Measurements from ENCODE around the gene CHGA.

Gene CHGA

DNA sequence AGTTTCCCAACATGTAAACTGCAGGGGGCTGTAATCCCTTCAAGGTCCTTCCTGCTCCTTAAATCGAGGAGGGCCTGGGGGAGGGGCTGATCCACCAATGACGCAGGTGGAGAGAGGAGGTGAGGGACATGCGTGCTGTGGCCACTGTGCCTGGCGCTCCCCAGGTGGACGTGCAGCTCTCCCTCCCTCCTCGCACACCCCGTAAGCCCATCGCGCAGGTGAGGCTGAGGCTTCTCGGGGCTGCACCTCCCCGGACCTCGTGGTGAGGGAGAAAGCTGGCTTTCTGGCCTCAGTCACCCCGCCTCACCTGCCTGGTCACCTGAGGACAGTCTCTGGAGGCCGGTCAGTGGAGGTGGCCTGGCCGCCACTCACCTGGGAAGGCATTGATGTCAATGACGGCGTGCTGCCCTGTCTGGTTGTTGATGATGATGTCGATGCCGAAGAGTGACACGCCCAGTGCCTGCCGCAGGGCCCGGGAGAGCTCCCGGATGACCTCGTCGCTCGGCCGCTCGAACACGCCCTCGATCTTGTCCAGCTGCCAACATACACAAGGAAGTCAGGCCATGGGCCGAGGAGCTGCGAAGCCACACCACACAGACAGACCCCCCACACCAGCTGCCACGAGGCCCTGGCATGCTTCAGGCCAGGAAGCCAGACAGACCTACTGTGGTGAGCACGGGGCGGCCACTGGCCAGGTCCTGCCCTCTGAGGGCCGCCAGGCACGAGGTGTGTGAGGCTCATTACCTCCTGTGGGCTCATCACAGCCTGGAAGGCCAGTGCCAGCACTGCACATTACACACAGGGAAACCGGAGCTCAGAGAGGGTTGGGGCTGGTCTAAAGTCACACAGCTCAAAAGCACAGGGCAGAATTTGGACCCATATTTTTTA, 23.3 kb downstream of the CHGA start:
- peak; percentile 40 for DNase-seq

DNA sequence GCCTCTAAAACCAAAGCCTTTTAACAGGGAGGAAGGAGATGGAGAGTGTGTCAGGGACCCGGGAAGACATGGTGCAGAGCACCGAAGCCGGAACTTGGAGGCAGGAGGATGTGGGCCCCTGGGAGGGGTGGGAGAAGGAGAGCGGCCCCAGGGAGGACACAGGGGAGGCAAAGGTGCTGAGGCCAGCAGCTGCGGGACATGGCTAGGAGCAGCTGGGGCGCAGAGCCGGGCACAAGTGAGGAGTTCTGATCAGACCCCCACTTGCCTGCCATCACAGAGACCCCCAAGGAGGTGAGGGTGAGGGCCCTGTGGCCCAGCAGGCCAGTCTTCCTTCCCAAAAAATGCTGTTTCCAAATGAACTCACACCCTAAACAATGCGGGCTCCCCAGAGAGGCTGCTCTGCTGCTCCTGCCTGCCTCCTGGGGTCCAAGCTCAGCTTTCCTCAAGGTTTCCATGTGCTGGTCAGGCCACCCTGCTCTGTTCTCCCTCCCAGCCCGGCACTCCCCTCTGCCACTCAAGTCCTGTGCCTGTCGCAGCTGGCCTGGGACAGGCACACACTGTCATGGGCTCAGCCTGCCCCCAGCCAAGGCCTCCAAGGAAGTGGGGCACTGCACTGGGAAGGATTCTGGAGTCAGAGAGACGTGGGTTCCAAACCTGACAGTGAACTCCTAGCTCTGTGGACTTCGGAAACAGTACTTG, 24.0 kb downstream of the CHGA start:
- DNase-seq: no peak

DNA sequence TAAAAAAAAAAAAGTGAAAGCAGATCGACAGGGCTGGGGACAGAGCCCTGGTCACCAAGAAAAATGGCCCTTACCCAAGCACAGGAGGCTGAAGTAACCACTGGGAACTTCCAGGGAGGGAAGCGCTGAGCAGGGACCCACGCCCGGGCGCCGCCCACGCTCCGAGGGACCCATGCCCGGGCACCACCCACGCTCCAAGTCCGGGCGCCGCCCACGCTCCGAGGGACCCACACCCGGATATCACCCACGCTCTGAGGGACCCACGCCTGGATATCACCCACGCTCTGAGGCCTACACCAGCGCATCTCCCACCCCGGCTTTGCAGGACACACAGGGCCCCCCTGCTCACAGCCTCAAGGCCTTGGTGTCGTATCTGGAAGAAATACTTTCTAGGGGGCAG, 25.7 kb downstream of the CHGA start:
- DNase-seq: no peak

DNA sequence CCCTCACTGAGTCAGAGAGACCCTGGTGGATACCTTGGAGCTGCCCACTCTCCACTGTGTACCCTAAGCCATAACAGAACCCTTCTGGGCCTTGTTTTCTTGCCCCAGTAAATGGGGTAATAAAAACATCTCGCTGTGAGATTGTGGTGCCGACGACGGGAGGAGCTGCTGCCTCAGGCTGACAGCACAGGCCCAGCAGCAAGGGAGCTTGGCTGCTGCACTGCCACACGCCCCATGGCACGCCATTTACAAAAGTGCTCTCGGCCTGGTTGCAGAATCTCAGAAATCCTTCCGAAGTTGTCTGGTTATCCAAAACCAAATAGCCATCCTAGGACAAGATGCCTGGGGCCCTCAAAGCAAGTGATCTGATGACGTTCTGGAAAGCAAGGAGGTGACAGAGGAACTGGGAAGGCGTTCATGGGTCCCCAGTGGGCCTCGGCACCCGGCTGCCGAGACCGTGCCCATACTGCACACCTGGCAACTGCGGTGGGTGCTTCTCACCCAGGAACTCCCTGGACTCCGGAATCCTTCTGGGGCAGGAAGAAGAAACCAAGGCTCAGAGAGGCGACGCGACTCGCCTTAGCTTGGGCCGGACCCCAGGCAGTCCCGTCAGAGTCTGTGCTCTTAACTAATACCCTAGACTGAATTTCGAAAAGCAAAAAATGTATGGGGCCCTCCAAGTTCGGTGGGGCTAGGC, 26.7 kb downstream of the CHGA start:
- no peak for DNase-seq

DNA sequence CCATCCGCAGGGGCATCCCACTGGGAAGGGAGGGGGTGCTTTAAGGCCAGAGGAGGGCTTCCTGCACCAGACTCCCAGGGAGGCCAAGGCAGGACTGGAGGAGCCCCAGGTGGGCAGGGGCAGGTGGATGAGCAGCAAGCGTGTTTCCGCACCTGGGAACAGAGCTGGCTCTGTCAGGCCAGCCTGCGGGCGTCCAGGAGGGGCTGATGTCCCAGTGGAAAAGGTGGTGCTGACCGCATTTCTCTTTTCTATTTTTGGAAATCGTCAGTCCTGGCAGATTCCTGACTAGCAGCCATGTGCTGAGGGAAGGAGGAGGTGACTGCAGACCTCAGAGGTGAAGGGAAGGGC, 27.2 kb downstream of the CHGA start:
- no peak for DNase-seq

DNA sequence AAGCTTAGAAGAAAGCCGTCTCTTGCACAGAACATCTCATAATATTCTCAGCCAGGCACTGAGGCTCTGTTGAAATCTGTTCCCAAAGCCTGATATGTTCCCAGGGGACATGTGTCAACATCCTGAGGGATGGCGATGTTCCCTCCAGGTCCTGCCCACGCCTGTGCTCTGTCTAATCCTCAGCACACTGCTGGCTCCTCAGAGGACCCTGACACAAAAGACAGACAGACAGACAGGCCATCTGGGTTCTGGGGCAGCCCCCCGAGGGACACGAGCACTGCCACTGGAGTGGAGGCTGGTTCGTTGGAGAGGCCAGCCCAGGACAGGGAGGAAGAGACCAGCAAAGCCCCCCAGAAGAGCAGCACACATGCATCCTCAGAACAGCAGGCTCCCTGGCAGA, 27.8 kb downstream of the CHGA start:
- DNase-seq: no peak

DNA sequence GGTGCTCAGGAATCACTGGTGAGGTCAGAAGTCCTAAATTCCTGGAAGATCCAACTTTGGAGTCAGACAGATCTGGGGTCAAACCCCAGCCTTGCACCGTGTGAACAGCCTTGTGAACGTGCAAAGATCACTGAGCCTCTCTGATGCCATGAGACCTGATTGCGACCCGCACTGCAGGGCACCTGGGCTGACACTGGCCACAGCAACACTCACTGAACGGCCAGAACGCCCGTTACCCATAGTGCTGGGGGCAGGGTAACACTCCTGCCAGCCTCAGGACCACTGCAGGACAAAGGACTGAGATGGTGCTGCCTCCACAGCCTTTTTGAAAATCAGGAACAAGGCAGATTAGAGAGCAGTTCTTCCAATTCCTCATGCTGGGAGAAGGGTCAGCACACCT, 28.3 kb downstream of the CHGA start:
- no peak for DNase-seq

DNA sequence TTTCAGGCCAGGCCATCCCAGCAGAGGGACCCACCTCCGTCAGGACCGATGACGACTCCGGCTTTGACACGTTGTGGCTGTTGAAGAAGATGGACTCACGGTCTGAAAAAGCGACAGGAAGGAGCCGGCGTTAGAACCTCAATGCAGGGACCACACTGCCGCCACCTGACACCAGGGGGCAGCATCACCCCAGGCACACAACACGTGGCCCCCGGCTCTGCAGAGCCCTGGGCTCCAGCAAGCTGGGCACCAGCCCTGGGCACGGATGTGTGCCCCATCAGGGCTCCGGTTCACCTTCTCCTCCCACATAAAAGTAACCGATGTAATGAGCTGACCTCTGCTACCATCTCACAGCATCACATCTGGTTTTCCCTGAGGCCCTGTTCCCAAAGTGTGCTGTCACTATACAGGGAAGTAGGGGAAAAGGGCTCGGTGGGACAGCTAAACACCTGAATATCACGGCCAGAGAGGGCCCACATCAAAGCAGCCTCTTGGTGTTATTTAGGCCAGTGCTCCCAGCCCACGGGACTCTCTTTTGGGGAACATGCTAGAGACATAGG, 29.0 kb downstream of the CHGA start:
- DNase-seq: peak; percentile 77

DNA sequence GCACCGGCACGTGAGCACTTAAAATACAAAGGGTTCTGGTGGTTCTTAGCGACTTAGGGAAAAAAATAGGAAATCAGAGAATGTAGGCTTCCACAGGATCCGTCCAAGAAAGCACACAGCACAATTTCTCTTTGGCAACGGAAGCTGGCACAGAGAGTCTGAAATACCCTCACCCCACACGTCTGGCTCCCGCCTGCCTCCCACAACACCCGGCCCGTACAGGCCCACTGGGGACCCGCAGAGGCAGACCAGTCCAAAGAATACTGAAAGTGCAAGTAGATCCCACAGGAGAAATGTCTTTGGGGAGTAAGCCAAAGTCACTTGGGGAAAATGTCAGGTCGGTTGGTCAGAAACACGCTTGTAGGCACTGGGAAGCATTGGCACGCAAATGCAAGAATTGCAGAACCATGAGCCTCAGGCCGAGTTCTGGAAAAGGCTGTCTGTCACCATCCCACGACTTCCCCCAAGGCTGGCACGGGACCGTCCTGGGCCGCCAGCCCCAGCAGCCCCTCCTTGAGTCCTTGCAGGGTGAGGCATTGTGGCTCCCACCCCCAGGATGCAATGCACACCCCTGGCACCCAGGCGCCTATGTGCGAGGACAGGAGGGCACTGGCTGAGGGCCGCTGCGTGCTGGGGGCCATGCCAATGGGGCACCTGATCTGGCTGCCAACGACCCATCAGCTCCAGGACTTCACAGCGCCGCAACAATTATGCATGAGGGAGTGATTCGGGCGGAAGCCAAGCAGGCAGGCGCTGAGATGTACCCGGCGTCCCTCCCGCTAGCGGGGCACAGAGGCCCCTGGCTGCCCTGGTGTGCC, 29.7 kb downstream of the CHGA start:
- no peak for DNase-seq

DNA sequence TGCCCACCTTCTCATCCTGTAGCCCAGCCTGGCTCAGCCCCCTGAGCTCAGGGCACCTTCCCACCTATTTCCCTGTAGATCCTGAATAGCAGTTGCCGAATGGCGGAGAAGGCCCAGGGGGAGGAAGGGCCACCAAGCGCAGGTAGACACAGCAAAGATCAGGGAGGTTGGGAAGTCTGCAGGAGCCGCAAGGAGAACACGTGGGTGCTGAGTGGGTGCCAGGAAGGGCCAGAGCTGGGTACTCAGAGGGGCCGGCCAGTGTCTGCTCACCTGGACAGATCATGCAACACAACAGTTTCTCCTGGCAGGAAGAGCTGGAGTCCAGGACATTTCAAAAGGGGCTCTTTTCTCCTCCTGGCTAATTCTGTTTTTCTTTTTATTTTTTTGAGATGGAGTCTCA, 30.6 kb downstream of the CHGA start:
- DNase-seq: no peak

DNA sequence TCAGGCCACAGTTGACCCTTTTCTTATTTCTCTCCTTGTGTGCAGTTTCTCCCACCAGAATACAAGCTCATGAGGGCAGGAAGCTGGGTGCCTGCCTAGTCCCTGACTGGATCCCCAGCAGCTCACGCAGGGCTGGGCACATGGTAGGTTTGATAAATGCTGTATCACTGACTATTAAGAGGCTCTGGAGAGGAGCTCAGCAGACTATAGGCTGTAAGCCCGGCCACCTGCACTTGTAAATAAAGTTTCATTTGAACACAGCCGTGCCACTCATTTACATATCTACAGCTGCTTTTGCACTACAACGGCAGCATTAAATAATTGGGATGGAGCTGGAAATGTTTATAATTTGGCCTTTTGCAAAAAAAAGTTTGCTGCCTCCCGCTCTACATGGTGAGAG, 32.0 kb downstream of the CHGA start:
- no peak for DNase-seq

DNA sequence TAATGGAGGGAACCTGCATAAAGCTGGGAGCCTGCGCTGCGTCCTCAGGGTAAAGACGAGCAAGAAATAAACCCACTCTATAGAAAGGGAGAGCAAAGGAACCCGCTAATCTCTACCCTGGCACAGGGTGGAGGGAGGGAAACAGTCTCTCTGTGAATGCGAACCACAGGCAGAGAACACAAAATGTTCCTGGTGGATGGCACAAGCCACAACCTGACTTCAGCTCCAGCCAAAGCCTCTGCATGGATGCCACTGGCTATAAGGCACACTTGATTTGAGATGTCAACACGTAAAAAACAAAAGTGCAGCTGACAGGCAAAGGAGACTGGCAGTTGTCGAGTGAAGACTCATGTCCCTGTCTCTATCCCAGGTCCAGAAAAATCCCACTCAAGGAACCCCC, 32.4 kb downstream of the CHGA start:
- DNase-seq: no peak

DNA sequence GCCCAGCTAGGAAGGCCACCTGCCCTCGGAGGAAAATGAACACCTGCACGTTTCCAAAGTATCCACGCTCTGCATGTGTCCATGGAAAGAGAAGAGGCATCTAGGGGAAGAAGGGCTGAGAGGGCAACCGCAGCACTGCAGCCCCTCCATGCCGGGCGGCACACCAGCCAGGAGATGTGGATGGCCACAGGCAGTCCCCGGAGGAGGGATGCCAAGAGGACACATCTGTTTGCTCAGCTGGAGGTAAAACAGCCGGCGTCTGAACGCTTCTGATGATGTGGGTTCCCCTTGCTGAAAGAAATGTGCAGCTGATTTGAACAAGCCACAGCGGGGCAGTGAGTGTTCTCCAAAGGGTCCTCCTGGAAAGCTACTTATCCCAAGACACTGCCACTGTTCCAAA, 34.0 kb downstream of the CHGA start:
- peak; percentile 93 for DNase-seq

DNA sequence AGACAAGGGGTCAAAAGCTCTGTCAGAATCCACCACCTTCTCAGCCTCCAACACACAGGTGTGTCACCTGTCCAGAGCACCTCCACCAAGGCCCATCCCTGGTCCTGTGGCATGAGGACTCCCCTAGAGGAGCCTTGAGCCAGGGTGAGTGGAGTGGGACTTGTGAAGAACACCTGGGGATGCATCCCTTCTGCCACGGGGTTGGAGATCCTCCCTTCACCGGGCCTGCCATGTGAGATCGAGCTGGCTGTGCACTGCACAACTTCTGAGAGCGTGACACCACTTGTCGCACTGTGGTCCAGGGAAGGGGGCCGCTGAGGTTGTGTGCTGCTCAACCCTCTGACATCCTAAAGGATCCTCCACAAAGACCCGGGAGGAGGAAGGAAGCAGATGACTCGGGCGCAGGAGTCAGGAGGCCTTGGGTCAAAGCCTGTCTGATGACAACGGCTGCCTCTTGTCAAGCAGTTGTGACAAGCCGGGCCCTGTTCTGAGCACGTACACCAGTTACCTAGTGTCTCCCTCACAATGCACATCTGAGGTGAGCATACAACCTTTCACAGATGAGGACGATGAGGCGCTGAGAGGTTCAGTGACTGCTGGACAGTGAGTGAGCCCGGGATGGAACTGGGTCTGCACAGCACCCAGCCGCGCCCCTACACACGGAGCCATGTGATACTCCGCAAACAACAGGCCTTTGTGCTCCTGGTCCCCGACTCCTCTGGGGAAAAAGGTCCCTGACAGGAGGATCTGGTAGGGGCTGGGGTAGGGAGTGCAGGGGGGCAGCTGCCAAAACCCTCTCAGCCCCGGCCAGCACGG, 35.6 kb downstream of the CHGA start:
- peak; percentile 62 for DNase-seq

DNA sequence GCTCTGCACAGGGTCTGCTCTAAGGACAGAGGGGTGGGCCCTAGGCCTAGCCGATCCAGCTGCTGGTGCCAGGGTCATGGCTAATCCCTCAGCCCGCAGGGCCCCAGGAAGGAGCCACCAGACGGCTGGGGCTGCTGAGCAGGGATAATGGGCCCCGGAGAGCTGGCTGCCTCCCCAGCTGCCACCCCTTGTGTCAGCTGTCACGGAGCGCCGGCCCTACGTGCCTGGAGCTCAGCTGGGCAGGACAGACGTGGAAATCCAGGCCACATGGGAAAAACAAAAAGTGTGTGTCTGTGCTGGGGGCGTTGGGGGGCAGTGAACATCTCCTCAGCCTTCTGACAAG, 36.2 kb downstream of the CHGA start:
- peak; percentile 92 for DNase-seq

DNA sequence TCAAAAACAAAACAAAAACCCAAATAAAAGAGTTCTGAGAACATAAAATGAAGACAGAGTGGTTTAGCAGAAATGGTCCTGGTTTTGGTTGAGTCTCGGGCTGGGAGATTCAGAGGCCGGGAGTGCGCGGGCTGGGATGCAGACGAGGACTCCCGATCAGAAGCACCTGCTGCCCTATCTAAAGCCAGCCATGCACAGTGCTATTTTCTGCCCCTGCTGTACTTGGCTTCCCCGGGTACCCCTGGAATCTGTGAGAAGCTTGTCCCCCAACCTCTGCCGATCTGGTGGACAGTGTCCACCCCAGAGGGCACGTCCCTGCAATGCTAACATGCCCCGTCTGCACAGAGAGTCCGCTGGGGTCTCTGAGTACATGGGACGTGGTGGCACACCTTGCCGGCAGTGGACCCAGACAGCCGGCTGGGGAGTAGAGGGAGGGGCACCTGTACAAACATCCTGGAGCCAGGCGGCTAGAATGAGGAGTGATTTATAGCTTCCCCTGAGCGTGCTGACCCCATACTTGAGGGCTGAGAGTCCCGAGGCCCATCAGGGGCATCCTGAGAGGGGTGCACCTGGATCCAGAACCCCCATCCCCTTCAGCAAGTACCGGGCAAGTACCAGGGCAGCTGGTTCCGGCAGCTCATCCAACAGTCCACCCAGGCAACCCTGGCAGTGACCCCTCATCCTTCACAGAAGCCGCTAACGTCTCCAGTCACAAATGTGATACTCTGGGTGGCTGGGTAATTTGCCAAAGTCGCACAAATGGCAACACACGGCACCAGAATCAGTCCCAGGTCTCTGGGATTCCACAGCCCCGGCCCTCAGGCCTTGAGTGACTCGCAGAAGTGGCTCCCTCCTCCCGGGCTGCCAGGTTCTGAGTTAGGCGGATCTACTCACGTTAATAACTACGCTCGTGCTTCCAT, 37.1 kb downstream of the CHGA start:
- DNase-seq: peak; percentile 87

DNA sequence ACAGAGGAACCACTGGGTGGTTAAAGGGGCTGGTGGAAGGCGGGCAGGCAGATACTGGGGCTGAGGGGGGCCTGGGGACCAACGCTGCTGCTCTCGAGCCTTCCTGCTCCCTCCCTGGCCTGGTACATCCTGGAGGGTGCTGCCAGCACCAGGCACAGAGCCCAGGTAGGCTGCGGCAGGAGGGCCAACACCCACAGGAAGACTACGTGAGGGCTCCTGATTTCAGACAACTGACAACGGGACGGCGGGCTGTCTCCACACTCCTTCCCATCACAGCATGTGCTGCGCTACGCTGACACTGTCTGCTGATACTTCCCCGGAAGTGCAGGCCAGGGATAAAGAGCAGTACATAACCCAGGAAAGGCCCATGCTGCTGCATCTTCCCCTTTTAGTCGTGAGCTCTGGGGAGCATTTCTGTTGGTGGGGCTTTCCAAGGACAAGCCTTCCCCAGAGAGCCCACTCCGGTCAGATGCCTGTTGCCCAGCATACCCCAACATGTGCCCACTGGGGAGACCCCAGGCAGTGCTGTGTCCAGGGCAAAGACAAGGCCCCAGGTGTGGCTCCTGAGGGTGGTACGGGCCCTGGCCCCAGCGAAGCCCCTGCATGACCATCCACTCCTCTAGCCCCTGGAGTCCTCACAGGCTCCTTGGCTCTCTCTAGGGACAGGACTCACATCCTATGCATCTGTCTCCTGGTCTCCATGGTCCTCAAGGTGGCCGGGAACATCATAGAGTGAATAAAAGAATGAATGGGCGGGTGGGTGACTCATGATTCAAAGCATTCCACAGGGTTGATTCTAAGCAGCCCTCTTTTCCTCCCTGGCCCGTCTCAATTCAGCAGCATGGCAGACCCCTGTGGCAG, 38.0 kb downstream of the CHGA start:
- DNase-seq: no peak

DNA sequence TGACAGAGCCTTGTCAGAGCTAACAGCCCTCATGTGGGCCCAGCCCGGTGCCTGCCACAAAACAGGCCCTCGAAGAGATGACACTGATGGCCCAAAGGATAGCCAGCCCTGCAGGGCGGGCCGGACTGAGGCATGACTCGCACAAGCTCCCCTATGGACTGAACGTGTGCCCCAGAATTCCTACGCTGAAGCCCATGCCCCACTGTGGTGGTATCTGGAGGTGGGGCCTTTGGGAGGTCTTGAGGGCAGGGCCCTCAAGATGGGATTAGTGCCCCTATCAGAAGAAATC, 38.6 kb downstream of the CHGA start:
- DNase-seq: no peak

DNA sequence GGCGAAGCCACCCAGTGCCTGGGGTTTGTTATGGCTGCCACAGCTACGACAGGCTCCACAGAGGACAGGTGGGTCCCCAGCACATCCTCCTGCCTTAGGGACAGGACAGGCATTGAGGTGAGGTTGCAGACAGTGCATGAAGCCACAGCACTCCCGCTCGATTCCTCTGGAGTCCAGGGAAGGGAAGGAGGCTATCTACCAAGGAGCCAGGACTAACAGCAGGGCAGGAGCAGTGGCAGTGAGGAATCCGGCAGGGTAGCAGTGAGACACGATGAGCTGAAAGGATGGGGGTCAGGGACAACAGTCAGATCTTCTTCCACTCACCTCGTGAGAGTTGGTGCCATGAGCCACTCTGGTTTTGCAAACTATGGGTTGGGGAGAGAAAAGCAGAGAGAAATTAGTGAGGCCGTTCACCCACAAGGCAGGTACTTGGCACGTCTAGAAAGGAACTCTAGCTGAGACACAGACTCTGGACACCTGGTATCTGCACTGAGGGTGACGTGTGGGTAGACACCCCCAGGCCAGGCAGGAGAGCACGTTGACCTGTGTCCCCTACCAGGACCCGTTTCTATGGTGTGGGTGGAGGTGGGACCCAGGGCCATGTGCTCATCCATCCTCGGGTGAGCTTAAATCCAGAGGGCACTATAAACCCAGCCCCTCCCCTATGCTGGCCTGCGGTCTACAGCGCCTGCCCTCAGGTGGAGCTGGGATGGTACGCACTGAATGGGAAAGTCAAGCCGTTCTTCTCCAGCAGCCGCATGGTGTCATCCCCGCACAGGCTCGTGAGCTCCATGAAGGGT, 39.3 kb downstream of the CHGA start:
- no peak for DNase-seq

DNA sequence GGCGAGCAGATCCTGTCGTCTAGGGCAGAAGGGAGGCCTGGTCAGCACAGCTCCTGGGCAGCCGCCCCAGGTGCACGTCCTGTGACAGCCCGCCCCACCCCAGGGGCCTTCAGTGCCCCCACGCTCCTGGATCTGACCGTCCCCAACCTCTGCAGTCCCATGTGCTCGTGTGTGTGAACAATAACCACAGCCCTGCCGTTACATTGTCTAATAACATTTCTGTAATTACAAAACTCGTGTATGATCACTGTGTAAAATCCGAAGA, 39.8 kb downstream of the CHGA start:
- no peak for DNase-seq

Measured in NCI-H69 (cell line).